ENCODE measurements around the gene DMXL2.
"Not testable (repeated sequence)": the region's sequence is repeated elsewhere in the genome, so short reads cannot be mapped to it uniquely, and the experiment has no call there.

DMXL2 gene

DNA sequence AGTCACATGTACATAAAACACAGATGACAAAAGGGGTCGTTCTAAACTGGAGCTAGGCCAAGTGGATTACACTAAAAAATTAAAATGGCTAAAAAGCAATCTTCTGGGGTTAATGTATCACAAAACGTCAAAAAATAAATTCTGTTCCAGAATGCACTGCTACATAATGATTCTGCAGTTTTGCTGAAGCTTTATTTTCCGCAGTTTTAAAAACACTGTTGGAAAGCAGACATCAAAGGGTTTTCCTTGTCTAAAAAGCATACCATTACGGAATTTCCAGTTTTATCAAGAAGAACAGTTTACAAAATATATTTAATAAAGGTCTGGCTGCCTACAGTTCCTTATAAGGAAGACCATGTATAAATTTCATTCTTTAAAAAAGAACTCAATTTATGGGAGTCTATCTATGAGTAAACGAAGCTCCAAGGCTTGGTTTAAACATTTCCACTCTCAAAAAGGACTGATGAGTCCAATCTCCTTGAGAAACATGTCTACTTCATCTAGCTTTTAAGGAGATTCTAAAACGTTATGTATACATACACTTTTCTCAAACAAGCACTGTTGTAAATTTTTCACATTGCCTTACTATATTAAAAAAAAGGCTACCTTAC, 1.3 kb downstream of the DMXL2 start:
- Histone ChIP-seq H3K4me3 (ENCODE audit: extremely low read depth, insufficient read depth, low read length, poor library complexity, severe bottlenecking) (peak overlapping the region; percentile 80), H3K9me3 (ENCODE audit: control insufficient read depth, low read length) (no peaks in the 10 kb centered on the region), H3K4me1 (ENCODE audit: control insufficient read depth, insufficient read depth, low read length, poor library complexity, severe bottlenecking) (peaks cover 9% of the 10 kb centered on the region), H3K36me3 (ENCODE audit: control insufficient read depth, insufficient read depth, low read length) (no peaks in the 10 kb centered on the region), H3K27ac (ENCODE audit: low read depth, low read length, severe bottlenecking) (no peak overlapping the region)
- WGBS, 2 experiments (ENCODE audit: insufficient coverage in 2 of 2), result 60 to 67% methylated on average over 1 to 2 of the region's 6 CpGs

DNA sequence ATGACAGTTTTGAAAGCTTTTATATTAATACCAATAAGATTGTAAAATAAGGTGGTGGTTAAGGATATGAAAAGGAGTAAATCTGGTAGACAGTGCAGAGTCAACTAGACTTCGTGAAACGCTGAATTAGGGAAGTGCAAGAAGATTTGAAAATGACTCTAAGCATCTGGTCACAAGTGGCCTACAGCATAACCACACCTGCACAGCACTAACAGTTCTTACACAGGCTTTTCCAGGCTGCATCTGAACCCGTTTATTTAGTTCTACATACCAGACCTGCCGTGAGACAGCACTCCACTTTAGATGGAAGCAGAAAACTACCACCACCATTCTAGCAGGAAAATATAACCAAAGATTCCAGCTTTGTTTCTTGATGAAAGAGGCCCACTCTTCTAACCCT, 1.9 kb downstream of the DMXL2 start:
- WGBS, 2 experiments (ENCODE audit: insufficient coverage in 2 of 2), result 87 to 94% methylated on average over 4 of the region's 4 CpGs
- Histone ChIP-seq H3K4me3 (ENCODE audit: extremely low read depth, insufficient read depth, low read length, poor library complexity, severe bottlenecking) (peak overlapping the region; percentile 80), H3K9me3 (ENCODE audit: control insufficient read depth, low read length) (no peaks in the 10 kb centered on the region), H3K4me1 (ENCODE audit: control insufficient read depth, insufficient read depth, low read length, poor library complexity, severe bottlenecking) (peaks cover 9% of the 10 kb centered on the region), H3K36me3 (ENCODE audit: control insufficient read depth, insufficient read depth, low read length) (no peaks in the 10 kb centered on the region), H3K27ac (ENCODE audit: low read depth, low read length, severe bottlenecking) (no peak overlapping the region)

DNA sequence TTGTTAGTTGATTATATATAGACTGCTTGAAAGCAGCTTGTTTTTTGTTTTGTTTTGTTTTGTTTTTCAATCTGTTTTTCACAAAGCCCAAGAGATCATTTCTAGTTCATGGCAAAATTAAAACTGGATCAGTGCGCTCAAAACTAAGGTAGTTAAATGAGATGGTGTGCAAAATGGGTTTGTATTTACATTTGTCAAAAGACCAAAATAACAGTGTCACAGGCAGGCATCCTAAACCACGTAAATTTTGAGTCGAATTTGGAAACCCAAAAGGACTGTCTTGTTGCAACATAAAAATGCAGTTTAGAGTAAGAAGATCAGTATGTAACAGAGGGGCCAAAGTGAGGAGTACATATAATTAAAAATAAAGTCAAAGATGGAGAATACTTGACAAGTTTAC, 2.4 kb downstream of the DMXL2 start:
- WGBS, 2 experiments (ENCODE audit: insufficient coverage in 2 of 2), result 100% methylated on average over 3 of the region's 3 CpGs; no CpG with 5 or more reads in 1 of the 2 experiments
- H3K27ac ChIP-seq (ENCODE audit: low read depth, low read length, severe bottlenecking), result no peak overlapping the region
- no peaks in the 10 kb centered on the region for H3K9me3 ChIP-seq (ENCODE audit: control insufficient read depth, low read length)
- H3K4me1 ChIP-seq (ENCODE audit: control insufficient read depth, insufficient read depth, low read length, poor library complexity, severe bottlenecking), result peaks cover 9% of the 10 kb centered on the region
- no peaks in the 10 kb centered on the region for H3K36me3 ChIP-seq (ENCODE audit: control insufficient read depth, insufficient read depth, low read length)
- H3K4me3 ChIP-seq (ENCODE audit: extremely low read depth, insufficient read depth, low read length, poor library complexity, severe bottlenecking), result no peak overlapping the region

- H3K4me3 ChIP-seq (ENCODE audit: extremely low read depth, insufficient read depth, low read length, poor library complexity, severe bottlenecking), result no peak overlapping the region
- H3K4me1 ChIP-seq (ENCODE audit: control insufficient read depth, insufficient read depth, low read length, poor library complexity, severe bottlenecking), result peaks cover 9% of the 10 kb centered on the region
- no peaks in the 10 kb centered on the region for H3K9me3 ChIP-seq (ENCODE audit: control insufficient read depth, low read length)
- no peak overlapping the region for H3K27ac ChIP-seq (ENCODE audit: low read depth, low read length, severe bottlenecking)
- peaks cover 4% of the 10 kb centered on the region for H3K36me3 ChIP-seq (ENCODE audit: control insufficient read depth, insufficient read depth, low read length)
- 98 to 100% methylated on average over 5 to 6 of the region's 6 CpGs for WGBS, 2 experiments (ENCODE audit: insufficient coverage in 2 of 2)
These were observed 3.1 kb downstream of the DMXL2 start for GRCh38 chr15:51619331-51620035.

DNA sequence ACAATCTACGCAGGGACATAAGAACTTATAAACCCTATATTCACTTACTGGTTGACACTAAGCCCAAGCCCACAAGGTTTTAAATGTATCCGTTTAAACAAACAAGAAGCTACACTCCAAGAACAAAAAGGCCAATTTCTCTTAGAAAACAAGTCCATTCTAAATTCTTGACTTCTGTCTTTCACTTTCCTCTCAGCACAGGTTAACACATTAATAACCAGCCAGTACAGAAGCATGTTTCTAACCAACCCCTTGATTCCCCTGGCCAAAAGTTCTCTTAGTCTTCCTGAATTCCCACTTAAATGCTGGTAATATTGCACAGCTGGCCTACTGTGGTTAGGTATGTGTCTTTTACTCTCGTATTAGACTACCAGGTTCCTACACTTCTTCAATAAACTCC, 4.7 kb downstream of the DMXL2 start:
- no peaks in the 10 kb centered on the region for H3K9me3 ChIP-seq (ENCODE audit: control insufficient read depth, low read length)
- H3K36me3 ChIP-seq (ENCODE audit: control insufficient read depth, insufficient read depth, low read length), result peaks cover 4% of the 10 kb centered on the region
- H3K4me3 ChIP-seq (ENCODE audit: extremely low read depth, insufficient read depth, low read length, poor library complexity, severe bottlenecking), result no peak overlapping the region
- 0 to 67% methylated on average over 1 to 3 of the region's 3 CpGs for WGBS, 2 experiments (ENCODE audit: insufficient coverage in 2 of 2)
- H3K27ac ChIP-seq (ENCODE audit: low read depth, low read length, severe bottlenecking), result no peak overlapping the region
- H3K4me1 ChIP-seq (ENCODE audit: control insufficient read depth, insufficient read depth, low read length, poor library complexity, severe bottlenecking), result peaks cover 9% of the 10 kb centered on the region

GRCh38 chr15:51613951-51614350, 8.6 kb downstream of the DMXL2 start:
- whole genome bisulfite sequencing, 2 experiments (ENCODE audit: insufficient coverage in 2 of 2), result 100% methylated on average over 3 of the region's 3 CpGs
- H3K9me3 ChIP-seq (ENCODE audit: control insufficient read depth, low read length), result no peaks in the 10 kb centered on the region
- peaks cover 4% of the 10 kb centered on the region for H3K36me3 ChIP-seq (ENCODE audit: control insufficient read depth, insufficient read depth, low read length)
- no peaks in the 10 kb centered on the region for H3K4me1 ChIP-seq (ENCODE audit: control insufficient read depth, insufficient read depth, low read length, poor library complexity, severe bottlenecking)
- H3K27ac ChIP-seq (ENCODE audit: low read depth, low read length, severe bottlenecking), result no peak overlapping the region
- H3K4me3 ChIP-seq (ENCODE audit: extremely low read depth, insufficient read depth, low read length, poor library complexity, severe bottlenecking), result no peak overlapping the region

GRCh38 chr15:51612669-51613068, 9.9 kb downstream of the DMXL2 start:
- not testable (repeated sequence) for H3K9me3 ChIP-seq (ENCODE audit: control insufficient read depth, low read length); H3K36me3 ChIP-seq (ENCODE audit: control insufficient read depth, insufficient read depth, low read length); H3K4me1 ChIP-seq (ENCODE audit: control insufficient read depth, insufficient read depth, low read length, poor library complexity, severe bottlenecking); H3K4me3 ChIP-seq (ENCODE audit: extremely low read depth, insufficient read depth, low read length, poor library complexity, severe bottlenecking); H3K27ac ChIP-seq (ENCODE audit: low read depth, low read length, severe bottlenecking)
- 86 to 91% methylated on average over 2 to 3 of the region's 5 CpGs for WGBS, 2 experiments (ENCODE audit: insufficient coverage in 2 of 2)

DNA sequence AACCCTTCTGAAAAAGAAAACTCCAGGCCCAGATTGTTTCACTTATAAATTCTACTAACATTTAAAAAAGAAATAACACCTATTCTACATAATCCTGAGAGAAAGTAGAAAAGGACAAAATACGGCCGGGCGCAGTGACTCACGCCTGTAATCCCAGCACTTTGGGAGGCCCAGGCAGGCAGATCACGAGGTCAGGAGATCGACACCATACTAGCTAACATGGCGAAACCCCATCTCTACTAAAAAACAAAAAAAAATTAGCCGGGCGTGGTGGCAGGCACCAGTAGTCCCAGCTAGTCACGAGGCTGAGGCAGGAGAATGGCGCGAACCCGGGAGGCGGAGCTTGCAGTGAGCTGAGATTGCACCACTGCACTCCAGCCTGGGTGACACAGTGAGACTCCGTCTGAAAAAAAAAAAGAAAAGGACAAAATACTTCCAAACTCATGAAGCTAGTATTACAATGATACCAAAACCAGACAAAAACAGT, 19.1 kb downstream of the DMXL2 start:
- H3K36me3 ChIP-seq (ENCODE audit: control insufficient read depth, insufficient read depth, low read length); H3K4me1 ChIP-seq (ENCODE audit: control insufficient read depth, insufficient read depth, low read length, poor library complexity, severe bottlenecking); H3K27ac ChIP-seq (ENCODE audit: low read depth, low read length, severe bottlenecking); H3K4me3 ChIP-seq (ENCODE audit: extremely low read depth, insufficient read depth, low read length, poor library complexity, severe bottlenecking); H3K9me3 ChIP-seq (ENCODE audit: control insufficient read depth, low read length): not testable (repeated sequence)
- WGBS, 2 experiments (ENCODE audit: insufficient coverage in 2 of 2), result 83 to 95% methylated on average over 12 to 14 of the region's 15 CpGs

- no peaks in the 10 kb centered on the region for H3K4me1 ChIP-seq (ENCODE audit: control insufficient read depth, insufficient read depth, low read length, poor library complexity, severe bottlenecking)
- H3K36me3 ChIP-seq (ENCODE audit: control insufficient read depth, insufficient read depth, low read length), result no peaks in the 10 kb centered on the region
- H3K27ac ChIP-seq (ENCODE audit: low read depth, low read length, severe bottlenecking), result no peak overlapping the region
- no peak overlapping the region for H3K4me3 ChIP-seq (ENCODE audit: extremely low read depth, insufficient read depth, low read length, poor library complexity, severe bottlenecking)
- WGBS, 2 experiments (ENCODE audit: insufficient coverage in 2 of 2), result 100% methylated on average over 2 of the region's 2 CpGs; no CpG with 5 or more reads in 1 of the 2 experiments
- H3K9me3 ChIP-seq (ENCODE audit: control insufficient read depth, low read length), result no peaks in the 10 kb centered on the region
These were observed 19.6 kb downstream of the DMXL2 start for GRCh38 chr15:51603002-51603401.

- Histone ChIP-seq H3K27ac (ENCODE audit: low read depth, low read length, severe bottlenecking) (no peak overlapping the region), H3K9me3 (ENCODE audit: control insufficient read depth, low read length) (no peaks in the 10 kb centered on the region), H3K36me3 (ENCODE audit: control insufficient read depth, insufficient read depth, low read length) (no peaks in the 10 kb centered on the region), H3K4me3 (ENCODE audit: extremely low read depth, insufficient read depth, low read length, poor library complexity, severe bottlenecking) (no peak overlapping the region), H3K4me1 (ENCODE audit: control insufficient read depth, insufficient read depth, low read length, poor library complexity, severe bottlenecking) (no peaks in the 10 kb centered on the region)
- WGBS, 2 experiments (ENCODE audit: insufficient coverage in 2 of 2), result 64 to 100% methylated on average over 1 to 3 of the region's 3 CpGs
These were observed 20.1 kb downstream of the DMXL2 start for GRCh38 chr15:51602484-51602883.

- Histone ChIP-seq H3K9me3 (ENCODE audit: control insufficient read depth, low read length) (no peaks in the 10 kb centered on the region), H3K4me1 (ENCODE audit: control insufficient read depth, insufficient read depth, low read length, poor library complexity, severe bottlenecking) (no peaks in the 10 kb centered on the region), H3K4me3 (ENCODE audit: extremely low read depth, insufficient read depth, low read length, poor library complexity, severe bottlenecking) (no peak overlapping the region), H3K36me3 (ENCODE audit: control insufficient read depth, insufficient read depth, low read length) (no peaks in the 10 kb centered on the region), H3K27ac (ENCODE audit: low read depth, low read length, severe bottlenecking) (no peak overlapping the region)
- WGBS, 2 experiments (ENCODE audit: insufficient coverage in 2 of 2), result 75% methylated on average over 1 of the region's 1 CpG; no CpG with 5 or more reads in 1 of the 2 experiments
These were observed 20.8 kb downstream of the DMXL2 start for GRCh38 chr15:51601801-51602200.

Data from mesodermal cell (in vitro differentiated cells).